CD4-positive, alpha-beta T cell treated with Interleukin-15 for 1 hour (primary cell): Measurements from ENCODE around the gene ENO2.

Experiments
- DNase-seq: peaks from one replicate; pipeline ENCODE4 v3.0.0-alpha.2; 2020

The ENO2 gene

GRCh38 chr12:6936636-6937480 is 22.5 kb downstream of the ENO2 start:
- peak; percentile 64 for DNase-seq

GRCh38 chr12:6937481-6938352 is 23.3 kb downstream of the ENO2 start:
- DNase-seq: peak; percentile 96

- peak; percentile 16 for DNase-seq
These were observed 24.2 kb downstream of the ENO2 start for GRCh38 chr12:6938353-6939190.

- peak; percentile 12 for DNase-seq
These were observed 24.8 kb downstream of the ENO2 start for GRCh38 chr12:6939191-6939540.

- peak; percentile 15 for DNase-seq
These were observed 26.9 kb downstream of the ENO2 start for GRCh38 chr12:6941267-6941666.

GRCh38 chr12:6941782-6942181 is 27.4 kb downstream of the ENO2 start:
- no peak for DNase-seq

GRCh38 chr12:6942331-6942665 is 27.9 kb downstream of the ENO2 start:
- peak; percentile 15 for DNase-seq

- DNase-seq: peak; percentile 90
These were observed 29.0 kb downstream of the ENO2 start for GRCh38 chr12:6943389-6943721.

GRCh38 chr12:6943722-6944380 is 29.5 kb downstream of the ENO2 start, which contains the start of the genes C12orf57 and RNU7-1:
Gene C12orf57, plus strand, starts transcription at chr12:6944022. Its CDS starts 100 bp downstream, at chr12:6944122.
Gene RNU7-1, plus strand, starts transcription at chr12:6943816.
- DNase-seq: peak; percentile 89

GRCh38 chr12:6944381-6945186 is 30.2 kb downstream of the ENO2 start:
- peak; percentile 88 for DNase-seq

GRCh38 chr12:6945613-6946012 is 31.2 kb downstream of the ENO2 start:
- no peak for DNase-seq

- DNase-seq: peak; percentile 73
These were observed 31.9 kb downstream of the ENO2 start for GRCh38 chr12:6946033-6946919.

GRCh38 chr12:6946920-6947374 is 32.6 kb downstream of the ENO2 start:
- DNase-seq: no peak

GRCh38 chr12:6947615-6948014 is 33.2 kb downstream of the ENO2 start:
- no peak for DNase-seq

GRCh38 chr12:6948873-6949594 is 34.7 kb downstream of the ENO2 start:
- peak; percentile 67 for DNase-seq

- DNase-seq: peak; percentile 51
These were observed 36.0 kb downstream of the ENO2 start for GRCh38 chr12:6950401-6950801.

GRCh38 chr12:6950811-6951540 is 36.6 kb downstream of the ENO2 start, which contains the start of gene PTPN6:
Gene PTPN6, plus strand, starts transcription at chr12:6951356. Its CDS starts 157 bp downstream, at chr12:6951513.
- peak; percentile 81 for DNase-seq

- DNase-seq: no peak
These were observed 37.3 kb downstream of the ENO2 start for GRCh38 chr12:6951551-6952120.
